HG02973 (cell line): ENCODE results near the gene HMGA1.
"Not testable (repeated sequence)": the region's sequence is repeated elsewhere in the genome, so short reads cannot be mapped to it uniquely, and the experiment has no call there.

Experiments
- ATAC-seq: cut with Tn5 transposase; IDR thresholded peaks from one replicate; pipeline ENCODE4 v1.9.1; 2021; ENCODE audit warnings: moderate library complexity; ENCODE audit not compliant: unreplicated experiment

HMGA1 gene

DNA sequence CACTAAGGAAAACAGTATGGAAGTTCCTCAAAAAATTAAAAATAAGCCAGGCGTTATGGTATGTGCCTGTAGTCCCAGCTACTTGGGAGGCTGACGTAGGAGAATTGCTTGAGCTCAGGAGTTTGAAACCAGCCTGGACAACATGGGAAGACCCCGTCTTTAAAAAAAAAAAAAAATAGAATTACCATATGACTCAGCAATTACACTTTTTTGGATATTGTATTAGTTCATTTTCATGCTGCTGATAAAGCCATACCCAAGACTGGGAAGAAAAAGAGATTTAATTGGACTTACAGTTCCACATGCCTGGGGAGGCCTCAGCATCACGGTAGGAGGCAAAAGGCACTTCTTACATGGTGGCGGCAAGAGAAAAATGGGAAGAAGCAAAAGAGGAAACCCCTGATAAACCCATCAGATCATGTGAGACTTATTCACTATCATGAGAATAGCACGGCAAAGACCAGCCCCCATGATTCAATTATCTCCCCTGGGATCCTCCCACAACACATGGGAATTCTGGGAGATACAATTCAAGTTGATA lies 22.9 kb downstream of the HMGA1 start:
- ATAC-seq, result no peak

DNA sequence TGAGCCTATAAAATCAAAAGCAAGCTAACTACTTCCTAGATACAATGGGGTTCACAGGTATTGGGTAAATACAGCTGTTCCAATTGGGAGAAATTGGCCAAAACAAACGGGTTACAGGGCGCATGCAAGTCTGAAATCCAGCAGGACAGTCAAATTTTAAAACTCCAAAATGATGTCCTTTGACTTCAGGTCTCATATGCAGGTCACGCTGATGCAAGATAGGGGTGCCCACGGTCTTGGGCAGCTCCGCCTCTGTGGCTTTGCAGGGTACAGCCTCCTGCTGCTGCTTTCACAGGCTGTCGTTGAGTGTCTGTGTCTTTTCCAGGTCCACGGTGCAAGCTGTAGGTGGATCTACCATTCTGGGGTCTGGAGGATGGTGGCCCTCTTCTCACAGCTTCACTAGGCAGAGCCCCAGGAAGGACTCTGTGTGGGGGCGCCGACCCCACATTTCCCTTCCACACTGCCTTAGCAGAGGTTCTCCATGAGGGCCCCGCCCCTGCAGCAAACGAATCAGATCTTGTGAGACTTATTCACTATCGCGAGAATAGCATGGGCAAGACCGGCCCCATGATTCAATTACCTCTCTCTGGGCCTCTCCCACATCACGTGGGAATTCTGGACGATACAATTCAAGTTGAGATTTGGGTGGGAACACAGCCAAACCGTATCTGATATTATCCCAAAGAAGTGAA lies 24.0 kb downstream of the HMGA1 start:
- ATAC-seq, result no peak

DNA sequence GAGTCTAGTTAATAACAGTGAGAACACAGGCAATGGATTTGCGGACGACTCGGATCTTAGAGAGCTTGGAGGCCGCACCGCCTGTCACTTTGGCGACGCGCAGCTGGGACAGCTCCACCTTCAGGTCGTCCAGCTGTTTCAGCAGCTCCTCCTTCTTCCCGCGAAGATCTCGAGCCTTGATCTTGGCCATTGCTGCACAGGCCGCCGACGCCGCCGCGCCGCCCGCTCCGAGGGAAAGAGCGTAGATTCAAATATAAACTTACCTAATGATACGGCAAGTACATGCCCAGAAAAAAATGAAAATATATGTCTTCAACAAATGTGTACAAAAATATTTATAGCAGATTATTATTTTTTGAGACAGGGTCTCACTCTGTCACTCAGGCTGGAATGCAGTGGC lies 26.8 kb downstream of the HMGA1 start:
- not testable (repeated sequence) for ATAC-seq

DNA sequence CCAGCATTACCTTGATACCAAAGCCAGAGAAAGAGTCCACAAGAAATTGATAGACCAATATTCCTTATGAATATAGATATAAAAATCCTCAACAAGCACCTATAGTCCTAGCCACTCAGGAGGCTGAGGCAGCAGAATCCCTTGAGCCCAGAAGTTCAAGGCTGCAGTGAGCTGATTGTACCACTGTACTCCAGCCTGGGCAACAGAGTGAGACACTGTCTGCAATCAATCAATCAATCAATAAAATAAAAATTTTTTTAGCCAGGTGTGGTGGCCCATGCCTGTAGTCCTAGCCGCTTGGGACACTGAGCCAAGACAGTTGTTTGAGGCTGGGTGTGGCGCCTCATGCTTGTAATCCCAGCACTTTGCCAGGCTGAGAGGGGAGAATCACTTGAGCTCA lies 31.1 kb downstream of the HMGA1 start:
- no peak for ATAC-seq

DNA sequence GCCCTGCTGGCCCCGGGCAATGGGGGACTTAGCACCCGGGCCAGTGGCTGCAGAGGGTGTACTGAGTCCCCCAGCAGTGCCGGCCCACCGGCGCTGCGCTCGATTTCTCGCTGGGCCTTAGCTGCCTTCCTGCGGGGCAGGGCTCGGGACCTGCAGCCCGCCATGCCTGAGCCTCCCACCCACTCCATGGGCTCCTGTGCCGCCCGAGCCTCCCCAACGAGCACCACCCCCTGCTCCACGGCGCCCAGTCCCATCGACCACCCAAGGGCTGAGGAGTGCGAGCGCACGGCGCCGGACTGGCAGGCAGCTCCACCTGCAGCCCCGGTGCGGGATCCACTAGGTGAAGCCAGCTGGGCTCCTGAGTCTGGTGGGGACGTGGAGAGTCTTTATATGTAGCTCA lies 32.5 kb downstream of the HMGA1 start:
- not testable (repeated sequence) for ATAC-seq

DNA sequence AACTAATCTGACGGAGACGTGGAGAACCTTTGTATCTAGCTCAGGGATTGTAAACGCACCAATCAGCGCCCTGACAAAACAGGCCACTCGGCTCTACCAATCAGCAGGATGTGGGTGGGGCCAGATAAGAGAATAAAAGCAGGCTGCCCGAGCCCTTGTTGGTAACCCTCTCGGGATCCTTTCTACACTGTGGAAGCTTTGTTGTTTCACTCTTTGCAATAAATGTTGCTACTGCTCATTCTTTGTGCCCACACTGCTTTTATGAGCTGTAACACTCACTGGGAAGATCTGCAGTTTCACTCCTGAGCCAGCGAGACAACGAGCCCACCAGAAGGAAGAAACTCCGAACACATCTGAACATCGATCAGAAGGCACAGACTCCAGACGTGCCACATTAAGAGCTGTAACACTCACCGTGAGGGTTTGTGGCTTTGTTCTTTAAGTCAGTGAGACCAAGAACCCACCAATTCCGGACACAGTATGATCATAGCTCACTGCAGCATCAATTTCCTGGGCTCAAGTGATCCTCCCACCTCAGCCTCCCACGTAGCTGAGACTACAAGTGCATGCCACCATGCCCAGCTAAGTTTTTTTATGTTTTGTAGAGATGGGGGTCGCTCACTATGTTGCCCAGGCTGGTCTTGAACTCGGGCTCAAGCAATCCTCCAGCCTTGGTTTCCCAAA lies 33.1 kb downstream of the HMGA1 start:
- ATAC-seq, result not testable (repeated sequence)

DNA sequence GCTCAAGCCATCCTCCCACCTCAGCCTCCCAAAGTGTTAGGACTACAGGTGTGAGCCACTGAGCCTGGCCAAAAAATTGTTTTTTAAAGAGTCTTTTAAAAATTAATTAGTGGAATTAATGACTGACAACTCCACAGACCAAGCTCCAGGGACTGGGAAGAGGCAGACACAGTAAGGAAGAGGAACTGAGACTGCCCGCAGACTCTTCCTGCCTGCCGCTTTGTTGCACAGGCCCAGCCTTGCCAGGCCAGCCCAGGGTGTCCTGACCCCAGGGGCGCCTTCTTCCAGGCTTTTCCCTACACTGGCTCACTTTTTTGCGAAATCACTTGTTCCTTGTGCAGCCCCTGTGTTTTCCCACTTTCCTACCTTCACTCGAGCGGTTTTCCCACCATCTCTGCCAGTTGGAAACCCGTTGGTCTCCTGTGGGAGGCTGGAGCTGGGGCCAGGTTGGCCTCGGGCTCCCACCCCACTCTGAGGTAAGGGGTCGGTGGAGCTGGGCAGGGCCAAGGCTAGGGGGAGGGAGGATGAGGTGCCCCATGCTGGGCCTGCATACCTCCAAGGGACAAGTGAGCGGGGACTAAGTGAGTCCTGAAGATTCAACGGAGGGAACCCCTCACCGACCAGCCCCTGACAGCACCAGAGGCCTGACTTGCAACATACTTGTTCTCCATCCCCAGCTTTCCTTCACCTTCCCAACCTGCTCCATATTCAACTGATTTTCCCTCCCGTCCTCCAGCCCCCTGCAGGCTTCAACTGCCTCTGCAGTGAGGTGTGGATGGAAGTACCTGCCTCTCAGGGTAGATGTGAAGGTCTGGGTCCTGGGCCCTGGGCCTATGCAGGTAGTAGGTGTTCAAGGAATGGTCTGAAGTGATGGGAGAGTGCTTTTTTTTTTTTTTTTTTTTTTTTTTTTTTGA lies 35.6 kb downstream of the HMGA1 start:
- no peak for ATAC-seq

DNA sequence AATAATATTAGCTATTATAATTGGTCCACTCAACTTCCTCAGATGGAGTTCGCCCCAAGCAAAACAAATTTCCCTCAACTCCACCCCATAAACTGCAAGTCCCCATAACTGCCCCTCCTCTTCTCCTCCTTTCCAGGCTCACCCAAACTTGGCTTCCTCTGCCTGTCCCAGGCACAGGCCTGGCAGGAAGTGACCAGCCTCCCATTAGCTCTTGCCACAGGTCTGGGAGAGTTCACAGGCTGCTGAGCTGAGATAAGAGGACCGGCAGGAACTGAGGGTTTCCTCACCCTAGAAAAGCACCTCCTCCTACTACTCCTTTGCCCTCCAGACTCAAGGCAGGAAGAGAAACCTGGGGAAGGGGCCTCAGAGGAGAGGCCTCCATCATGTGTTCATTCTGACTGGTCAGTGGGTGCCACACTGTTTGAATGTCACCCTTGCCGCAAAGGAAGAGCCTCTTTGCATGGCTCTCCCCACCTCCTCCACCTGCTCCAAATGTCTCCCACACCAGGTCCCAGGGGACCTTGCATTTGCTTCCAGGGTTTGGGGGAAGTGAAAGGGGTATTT lies 36.7 kb downstream of the HMGA1 start:
- no peak for ATAC-seq

DNA sequence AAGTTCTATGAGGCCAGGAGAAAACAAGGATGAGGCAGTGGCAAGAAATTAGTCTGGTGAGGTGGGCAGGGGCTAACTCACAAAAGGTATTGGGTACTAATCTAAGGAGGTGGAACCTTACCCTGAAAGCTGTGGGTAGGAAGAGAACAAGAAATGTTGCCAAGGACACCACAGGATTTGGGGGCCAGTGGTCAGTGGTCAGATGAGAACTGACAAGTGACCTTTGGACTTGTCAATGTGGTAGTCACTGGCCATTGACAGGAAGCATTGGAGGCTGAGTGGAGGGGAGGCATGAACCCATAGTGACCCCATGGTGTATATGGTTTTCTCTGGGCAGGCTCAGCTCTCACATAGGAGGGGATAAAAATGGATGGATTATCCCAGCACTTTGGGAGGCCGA lies 37.5 kb downstream of the HMGA1 start:
- ATAC-seq, result no peak

DNA sequence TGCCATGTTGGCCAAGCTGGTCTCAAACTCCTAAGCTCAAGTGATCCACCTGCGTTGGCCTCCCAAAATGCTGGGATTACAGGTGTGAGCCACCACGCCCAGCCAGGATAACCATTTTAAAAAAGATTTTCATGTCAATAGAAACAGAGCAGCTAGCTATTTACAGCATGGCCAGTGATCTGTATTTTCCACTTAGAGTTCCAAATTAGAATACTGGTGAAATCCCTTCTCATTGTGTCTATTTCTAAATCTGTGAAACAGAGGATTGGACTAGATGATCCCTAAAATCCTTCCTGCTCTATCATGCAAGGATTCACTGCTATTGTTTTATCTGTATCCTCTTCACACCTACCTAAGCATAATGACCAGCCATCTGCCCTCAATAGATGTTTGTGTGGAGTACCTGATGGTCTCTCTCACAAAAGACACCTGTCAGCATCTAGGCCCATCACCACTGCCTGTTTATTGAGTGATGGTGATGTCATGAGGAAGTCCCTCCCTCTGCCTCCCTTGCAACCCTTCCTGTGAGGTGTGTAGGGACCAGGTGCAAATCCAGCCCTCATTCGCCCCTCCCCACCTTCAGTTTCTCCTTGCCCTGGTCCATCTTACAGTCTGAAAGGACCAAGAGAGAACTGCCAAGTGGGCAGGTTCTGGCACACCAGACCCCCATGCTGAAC lies 38.6 kb downstream of the HMGA1 start:
- no peak for ATAC-seq

DNA sequence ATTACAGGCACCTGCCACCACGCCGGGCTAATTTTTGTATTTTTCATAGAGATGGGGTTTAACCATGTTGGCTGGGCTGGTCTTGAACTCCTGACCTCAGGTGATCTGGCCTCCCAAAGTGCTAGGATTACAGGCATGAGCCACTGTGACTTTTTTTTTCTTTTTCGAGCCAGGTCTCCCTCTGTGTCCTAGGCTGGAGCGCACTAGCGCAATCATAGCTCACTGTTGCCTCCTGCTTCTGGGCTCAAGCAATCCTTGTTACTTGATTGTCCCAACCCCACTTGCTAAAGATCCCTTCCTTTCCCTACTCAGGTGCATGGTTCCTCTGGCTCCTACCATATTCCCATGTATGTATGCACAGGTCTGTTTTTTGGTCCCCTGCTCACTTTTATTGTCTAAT lies 39.5 kb downstream of the HMGA1 start:
- no peak for ATAC-seq

DNA sequence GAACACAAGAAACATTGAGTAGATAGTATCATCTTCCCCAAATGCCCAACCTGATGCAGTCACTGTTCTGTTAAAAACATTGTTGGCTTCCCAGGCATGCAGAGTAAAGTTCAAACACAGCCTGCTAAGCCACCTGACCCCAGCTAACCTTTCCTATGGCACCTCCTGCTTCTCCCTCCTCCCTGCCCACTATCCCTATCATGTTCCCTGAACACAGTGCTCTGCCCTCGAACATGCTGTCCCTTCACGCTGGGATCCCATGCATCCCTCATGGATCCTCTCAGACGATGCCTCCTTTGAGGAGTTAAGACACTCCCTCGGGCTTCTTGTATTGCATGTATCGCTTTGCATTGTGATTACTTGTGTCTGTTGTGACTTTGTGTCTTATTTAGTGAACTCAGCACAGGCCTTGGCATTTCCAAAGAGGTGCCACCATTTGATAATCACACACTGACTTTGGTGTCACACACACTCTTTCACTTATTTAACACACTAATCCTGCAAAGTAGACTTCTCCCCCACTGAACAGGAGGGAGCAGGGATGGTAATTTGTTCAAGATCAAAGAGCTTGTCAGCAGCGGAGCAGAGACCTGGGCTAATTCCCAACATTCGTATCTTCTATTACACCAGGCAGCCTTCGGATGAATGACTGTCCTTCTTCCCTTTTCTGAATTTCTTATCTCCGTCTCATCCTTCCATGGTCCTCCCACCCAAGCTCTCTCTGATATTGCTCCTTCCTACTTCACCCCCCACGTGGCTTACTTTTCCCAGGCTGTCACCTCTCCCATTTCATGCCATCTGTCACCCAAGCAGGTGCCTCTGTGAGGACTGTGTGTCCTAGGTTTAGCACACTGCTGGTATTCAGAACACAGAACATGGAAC lies 40.4 kb downstream of the HMGA1 start:
- ATAC-seq, result no peak

DNA sequence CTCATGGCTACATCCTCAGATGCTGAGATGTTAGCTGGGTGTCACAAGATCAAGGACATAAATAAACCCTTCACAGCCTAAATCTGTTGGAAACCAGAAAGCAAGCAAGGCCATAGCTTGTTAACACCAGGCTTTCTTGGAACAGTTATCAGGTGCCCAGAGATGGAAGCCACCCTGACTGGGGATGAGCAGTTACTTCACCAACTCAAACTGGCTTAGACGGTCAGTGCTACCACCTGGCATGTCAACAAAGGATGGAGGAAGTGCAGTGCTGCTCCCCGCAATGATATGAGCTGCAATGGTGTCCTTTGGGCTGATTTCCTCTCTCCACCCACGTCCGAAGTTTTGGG lies 41.1 kb downstream of the HMGA1 start:
- ATAC-seq, result no peak

DNA sequence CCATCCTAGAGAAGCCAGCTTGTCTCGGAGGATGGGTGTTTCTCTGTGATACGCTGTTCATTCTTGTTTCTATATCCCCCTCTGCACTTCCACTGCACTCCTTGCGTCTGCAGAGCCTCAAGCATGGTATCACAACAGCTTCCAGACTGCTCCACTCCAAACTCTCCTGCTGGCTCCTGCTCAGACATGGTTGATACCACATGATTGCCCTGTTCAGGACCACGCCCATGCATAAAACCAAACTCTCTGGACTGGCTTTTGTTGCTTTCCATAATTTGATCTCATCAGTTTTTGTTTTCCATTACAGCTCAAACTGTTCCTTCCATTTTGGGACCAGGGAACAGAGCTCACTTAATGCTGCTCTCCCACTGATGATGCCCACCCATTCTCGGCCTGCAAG lies 42.2 kb downstream of the HMGA1 start:
- ATAC-seq, result no peak

DNA sequence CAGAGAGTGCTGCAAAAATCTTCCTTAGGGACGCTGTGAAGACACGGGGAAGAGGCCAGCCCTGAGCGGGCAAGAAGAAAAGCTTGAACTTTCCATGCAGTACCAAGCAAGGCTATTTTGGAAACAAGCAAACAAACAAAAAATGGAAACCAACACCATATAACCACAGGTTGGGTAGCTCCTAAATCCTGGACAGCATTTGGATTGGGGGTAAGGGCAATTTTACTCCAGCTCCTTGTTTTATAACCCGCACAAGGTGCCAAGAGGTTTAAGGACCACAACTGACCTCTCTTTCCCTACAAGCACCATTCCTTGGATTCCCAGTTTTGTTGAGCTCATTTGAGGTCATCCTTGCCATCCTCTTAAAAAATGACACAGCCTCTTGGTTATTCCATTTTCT lies 43.5 kb downstream of the HMGA1 start:
- no peak for ATAC-seq

DNA sequence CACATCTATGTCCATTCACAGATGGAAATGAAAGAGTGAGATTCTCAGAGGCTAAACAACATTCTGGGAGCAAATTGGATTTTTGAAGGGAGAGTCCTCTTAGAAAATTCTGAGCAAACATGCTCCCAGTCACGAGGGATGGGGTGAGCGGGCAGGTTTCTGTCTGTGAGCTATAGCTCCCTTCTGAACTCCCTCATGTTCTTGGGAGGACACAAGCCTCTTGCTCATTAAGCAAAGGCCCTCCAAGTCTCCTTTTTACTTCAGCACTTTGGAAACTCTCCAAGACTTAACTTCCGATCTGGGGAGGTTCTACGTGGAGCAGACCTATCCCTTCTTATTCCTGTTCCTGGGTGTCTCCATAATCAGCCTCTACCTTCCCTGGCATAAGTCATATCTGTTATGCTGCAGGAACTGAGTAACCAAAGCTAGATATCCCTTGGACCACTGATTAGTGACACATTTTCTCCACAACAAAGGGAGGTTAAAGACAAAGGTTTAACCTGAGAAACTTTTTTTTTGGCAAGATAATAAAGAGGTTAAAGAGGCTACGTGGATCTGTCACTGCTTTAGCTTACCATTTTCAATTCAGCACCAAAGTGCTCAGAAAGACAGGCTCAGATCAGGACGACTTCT lies 45.1 kb downstream of the HMGA1 start:
- ATAC-seq, result no peak

DNA sequence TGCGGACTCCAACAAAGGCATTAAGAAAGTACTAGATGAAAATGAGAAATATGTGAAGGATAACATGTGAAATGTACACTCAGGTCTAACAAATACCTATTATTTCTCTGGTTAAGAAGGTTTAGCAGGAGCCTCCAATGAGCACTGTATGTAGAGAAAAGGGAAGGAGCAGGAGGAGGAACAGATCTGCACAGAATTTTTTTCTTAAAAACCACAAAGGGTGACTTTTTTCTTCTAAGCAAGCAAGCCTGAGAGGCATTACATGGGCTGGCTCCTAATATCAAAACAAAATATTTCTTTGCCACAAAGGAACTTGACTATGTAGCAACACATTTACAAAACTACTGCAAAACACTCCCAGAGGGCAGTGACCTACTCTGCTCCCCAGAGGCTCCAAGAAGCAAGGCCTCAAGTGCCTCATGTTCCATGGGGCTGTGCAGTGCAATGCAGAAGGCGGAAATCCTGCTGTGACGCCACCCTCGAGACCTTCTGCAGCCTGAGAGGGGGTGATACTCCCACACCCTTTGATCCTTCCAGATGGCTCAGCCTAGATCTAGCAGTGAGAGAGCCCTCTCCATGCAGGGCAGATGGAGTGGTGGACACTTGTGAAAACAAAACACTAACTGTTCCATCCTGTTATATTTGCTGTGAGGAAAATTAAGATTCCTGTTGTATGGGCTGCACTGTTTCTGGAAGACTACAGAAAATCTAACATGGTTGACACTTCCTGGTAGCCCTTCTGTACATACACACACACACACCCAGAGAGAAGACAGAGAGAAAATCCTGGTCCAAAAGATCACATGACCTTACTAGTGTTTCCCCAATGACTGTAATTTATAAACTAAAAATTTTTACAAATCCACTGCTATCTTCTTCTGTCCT lies 48.1 kb downstream of the HMGA1 start:
- ATAC-seq, result no peak

DNA sequence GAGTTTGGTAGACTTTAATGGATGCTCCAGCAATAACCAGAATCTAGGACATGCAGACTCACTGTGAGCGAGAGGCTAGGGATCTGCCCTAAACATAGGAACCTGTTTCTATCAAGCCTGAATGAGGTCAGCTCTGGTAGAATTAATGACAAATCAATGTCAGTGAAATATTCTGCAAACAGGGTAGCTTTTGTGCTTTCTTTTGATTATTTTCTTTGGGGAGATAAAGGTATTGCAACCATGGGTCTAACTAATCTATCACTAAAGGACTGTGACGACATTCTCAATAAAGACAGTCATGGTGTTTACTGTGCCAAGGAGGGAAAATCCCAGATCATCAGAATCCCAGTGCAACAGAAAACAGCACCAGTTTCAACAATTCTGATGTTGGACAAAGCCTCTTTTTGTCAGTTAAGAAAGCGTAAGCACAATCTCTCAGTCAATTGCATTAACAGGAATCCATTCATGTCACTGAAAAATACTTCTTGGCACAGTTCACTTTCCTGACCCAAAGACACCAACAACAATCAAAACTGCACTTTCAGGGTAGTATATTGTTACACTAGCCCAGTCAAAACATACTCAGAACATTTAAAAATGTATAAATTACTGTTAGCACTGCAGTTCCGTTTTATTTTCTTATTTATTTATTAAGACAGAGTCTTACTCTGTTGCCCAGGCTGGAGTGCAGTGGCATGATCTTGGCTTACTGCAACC lies 48.9 kb downstream of the HMGA1 start:
- ATAC-seq, result no peak
